HG03439 (cell line): ENCODE measurements around the gene TSPOAP1.
A peak's percentile ranks its signal among the peaks of the same experiment; 100 is the strongest.

ENCODE experiments used
- ATAC-seq: cut with Tn5 transposase; IDR thresholded peaks from one replicate; pipeline ENCODE4 v1.9.1; 2021; ENCODE audit warnings: mild to moderate bottlenecking, moderate library complexity; ENCODE audit not compliant: unreplicated experiment

TSPOAP1 gene

DNA sequence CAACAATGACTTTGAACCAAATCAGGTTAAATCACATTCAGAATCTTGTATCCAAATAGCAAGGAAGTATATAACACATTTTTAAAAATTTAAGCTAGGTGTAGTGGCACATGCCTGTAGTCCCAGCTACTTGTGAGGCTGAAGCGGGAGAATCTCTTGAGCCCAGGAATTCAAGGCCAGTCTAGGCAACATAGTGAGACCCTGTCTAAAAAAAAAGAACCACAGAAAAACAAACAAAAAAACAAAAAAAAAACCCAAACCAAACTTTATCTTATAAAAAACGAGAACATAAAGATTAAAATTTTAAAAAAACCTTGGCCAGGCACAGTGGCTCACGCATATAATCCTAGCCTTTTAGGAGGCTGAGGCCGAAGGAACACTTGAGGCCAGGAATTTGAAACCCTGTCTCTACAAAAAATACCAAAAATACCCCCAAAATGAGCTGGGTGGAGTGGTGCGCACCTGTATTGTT lies 11.8 kb upstream of the TSPOAP1 start:
- no peak for ATAC-seq

DNA sequence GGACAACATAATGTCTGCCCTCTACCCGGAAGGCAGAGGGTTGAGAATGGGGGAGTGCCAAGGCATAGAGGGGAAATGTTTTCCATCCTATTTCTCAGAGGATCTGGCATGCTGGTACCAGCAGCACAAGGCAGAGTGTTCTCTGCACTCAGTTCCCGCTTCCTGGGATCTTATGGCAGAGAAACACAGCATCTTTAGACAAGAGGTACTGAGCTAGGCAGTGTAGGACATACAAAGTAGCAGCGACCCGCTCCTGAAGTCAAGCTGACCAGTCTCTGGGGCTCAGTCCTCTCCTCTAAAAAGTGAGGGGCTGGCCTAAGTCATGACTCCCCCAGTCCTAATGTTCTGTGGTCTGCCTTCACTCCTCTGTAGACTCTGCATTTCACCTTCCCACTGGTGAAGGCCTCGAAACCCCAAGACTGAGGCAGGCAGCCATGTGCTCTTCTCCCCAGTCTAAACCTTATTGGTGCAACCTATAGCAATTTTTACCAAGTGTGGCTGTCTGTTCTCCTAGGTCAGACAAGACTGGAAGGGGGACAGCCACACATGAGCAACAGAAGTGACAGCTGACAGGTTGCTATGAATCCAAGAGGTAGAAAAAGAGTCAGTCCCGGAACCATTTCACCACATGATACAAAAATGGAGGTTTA lies 11.3 kb upstream of the TSPOAP1 start:
- ATAC-seq = no peak

DNA sequence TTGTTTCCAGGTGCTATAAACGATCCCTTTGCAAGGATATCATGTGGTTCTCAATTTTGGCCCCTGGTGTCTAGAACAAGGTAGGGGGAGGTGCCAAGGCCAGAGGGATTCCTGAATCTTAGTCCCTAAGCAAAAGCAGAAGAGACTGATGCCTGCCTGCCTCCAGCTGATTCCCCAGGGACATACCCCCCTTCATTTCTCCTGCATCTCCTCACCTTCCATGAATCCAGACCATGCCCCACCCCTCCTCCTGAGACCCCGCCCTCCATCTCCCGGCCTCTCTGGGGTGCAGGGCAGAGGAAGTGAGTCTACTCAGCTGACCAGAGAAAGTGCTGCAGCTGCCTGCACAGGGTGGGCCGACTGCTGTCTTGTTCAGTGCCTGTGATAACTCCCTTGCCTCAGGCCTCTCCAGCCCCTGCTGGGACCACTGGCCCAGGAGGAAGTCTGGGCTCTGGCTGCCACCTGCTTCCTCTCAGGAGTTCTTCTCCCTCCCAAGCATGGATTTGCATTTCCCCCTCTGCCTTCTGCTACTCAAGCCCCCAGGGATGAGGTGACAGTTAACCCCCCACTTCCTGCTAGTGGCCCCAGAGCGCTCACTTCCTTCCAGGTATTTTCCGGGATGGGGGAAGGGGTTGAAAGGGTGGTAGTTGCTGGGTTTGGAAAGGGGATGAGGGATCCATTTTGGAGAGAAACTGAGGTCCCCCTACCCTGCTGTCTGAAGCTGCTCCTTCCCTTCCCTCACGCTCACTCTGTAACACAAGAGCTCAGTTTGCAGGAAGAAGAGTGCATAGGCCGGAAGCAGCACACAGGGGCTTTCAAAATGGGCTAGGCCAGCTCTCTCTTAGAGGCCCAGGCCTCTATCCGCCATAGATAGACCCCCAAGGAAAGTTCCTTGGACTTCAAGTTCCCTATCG lies 10.5 kb upstream of the TSPOAP1 start:
- ATAC-seq = peak; percentile 17

DNA sequence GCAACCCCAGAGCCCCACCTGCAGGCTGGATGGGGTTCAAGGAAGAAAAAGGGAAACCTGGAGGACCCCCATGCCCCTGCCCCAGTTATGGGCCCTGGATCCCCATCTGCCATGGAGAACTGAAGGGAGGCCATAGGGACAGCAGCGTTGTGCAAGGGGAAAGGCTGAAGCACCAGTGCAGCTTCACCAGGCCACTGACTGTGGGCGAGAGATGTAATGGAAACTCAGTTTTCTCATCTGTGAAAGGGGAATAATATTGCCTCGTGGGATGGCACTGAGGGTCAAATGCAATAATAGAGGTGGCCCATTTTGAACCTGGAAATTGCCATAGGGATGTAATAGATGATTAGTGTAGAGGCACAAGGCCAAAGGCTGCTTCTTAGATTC lies 9.9 kb upstream of the TSPOAP1 start:
- peak; percentile 0 for ATAC-seq

DNA sequence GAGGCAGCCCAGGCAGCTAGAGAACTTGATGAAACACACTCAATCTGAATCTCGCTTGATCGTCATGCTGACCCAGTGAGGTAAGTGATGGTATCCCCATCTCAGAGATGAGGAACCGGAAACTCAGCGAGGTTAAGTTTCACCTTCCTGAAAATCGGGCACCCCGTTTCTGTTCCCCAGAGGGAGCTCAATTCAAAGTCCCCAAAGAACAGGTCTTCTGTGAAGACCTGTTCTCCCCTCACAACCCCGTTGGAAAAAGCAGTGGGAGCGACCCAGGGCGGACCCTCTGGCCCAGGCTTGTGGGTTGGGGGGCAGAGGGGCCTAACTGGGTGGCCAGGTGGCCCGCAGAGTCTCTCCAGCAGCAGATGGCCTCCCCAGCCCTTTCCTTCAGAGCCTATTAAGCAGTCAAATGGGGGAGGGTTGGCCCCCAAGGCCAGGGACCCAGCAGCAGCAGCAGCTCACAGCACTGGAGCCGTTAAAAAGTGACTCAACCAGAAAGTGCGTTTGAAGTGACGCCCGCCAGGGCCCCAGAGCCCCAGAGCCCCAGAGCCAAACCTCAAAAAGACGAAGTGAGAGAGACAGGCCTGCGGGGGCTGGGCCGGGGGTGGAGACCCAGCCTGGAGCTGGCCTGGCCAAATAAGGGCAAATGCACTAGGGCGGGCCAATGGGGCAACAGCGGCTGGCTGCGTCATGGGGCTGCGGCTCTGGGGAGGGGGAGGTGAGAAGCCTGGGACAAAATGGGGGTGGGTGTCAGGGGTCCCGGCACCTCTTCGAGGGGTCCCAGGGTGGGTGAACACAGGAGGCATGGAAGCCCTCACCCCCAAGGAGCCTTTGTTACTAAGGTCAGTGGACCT lies 9.2 kb upstream of the TSPOAP1 start:
- ATAC-seq = peak; percentile 63

DNA sequence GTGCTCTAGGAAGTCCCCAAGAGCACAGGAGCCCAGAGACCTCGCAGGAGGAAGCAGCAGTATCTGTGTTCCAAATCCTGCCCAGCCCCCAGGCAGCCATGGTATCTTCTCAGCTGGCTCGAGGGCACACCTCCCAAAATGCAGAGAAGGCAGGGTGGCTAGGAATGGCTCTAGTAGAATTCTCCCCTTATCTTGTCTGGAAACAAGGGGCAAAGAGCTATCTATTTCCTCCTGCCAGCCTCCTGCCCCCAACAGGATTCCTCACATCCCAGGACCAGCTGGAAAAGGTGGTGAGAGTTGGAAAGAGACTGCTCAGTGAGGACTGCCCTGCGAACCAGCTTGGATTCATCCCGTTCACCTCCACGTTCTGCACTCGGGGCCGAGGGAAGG lies 8.6 kb upstream of the TSPOAP1 start:
- ATAC-seq = no peak

DNA sequence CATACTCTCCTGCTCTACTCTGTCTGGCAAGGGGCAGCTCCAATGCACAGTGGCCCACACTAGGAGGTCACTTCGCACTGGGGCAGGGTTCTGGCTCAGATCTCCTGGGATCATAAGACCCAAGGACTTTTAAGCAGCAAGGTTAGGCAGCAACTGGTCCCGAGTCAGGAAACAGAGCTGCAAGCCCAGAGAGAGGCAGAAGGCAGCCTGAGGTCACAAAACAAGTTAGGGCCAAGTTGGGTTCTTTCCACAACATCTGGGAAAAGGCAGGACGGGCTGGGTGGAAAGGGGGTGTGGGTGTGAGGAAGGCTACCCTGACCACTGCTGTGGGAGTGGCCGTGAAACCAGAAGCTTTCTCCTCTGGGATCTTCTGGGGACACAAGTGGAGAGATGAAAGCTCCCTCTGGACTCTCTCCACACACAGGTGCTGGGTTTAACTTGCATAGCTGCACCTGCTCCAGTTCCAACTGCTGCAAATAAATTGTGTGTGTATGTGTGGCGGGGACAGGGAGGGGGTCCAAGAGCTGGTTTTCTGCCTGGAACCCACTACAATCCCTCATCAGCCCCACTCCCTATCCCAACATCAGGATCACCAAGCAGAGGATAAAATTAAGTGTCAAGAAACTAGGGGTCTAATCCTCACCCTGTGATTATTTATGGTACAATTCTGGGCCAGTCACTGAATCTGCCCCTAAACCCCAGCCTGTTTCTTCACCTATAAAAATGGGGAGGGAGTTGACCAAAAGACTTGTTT lies 8.0 kb upstream of the TSPOAP1 start:
- no peak for ATAC-seq

DNA sequence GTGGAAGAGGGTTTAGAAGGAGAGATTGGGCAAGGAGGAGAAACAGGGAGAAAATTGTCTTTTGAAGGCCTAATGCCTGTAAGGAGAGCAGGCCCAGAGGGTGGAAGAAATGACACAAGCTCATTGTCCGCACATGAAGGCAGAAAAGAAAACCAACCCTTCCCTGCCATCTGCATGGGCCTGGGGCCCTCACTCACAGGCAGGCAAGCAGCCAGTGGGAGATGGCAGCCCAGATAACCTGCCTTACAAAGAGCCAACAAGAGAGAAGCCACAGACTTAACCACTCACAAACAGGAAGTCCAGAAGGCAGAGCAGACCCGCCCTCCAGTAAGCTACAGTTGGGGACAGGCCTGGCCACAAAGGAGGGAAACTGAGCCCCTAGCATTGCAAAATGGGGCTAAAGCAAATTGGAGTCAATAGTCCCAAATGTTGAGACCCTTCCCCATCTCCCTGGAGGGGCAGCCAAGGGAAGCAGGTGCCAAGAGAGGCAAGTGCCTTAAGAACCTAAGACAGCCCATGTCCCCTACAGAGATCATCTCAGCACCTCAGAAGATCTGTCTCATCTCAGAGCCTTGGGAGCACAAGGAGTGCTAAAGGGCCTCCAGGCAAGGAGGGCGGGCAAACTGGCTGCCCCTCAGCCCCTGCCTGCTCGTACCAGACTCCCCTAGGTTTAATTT lies 7.3 kb upstream of the TSPOAP1 start:
- no peak for ATAC-seq

DNA sequence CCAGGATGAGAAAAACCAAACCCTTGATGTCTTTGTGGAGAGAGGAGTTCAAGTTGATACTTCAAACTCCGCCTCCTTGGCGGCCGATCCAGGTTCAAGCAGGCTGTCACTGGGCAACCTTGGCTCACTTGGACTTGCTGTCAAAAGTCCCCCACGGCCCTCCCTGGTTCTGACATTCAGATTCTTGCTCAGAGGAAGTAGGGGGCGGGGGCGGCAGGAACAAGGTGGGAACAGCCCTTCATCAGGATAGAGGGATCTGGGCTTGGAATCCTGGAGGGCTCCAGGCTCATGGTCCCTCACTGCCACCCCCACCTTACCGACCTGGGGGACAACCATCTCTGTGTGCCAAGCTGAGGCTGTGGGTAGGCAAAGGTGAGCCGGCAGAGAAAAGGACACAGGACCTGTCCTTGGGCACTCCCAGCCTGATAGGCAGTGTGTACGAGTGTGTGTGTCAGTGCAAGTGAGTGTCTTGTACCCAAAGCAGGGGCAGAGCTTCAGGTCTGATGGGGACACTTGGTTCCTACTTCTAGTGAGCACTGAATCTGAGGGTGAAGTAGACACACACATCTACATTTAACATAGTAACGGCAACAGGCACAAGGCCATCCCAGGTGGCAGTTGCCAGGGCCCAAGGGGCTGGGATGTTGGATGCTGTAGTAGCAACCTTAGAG lies 6.6 kb upstream of the TSPOAP1 start:
- no peak for ATAC-seq

DNA sequence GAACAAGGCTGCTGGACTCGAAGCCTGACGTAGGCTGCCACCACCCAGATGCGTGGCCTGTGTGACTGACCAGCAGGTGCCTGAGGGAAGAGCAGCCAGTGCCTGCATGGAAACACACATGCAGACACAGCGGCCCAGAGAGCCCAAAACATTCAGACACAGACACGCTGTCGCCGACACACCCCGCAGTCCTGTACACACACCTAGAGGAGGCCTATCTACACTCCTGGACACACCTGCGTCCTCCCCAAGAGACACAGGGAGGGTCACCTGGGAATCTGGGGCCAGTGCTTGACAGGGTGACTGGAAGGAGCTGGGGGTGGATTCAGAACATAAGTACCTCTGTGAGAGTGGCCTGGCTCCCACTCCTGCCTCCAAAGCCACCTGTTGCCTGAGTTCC lies 6.1 kb upstream of the TSPOAP1 start:
- ATAC-seq = no peak

DNA sequence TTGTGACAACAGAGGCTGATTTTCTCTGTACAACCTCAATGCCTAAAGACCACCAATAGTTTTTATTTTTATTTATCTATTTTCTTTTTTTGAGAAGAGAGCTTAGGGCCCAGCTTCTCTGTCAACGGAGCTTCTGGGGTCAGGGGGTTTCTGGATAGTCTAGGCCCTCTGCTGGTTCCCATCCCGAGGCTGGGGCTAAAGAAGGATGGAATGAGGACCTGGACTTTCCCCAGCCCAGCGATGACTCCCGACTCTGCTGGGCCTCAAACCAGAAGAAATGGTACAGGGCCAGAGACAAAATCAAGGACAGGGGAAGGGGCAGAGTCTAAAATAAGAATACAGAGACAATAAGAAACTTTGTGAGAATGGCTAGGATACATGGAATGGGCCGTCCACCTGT lies 5.7 kb upstream of the TSPOAP1 start:
- ATAC-seq = no peak

DNA sequence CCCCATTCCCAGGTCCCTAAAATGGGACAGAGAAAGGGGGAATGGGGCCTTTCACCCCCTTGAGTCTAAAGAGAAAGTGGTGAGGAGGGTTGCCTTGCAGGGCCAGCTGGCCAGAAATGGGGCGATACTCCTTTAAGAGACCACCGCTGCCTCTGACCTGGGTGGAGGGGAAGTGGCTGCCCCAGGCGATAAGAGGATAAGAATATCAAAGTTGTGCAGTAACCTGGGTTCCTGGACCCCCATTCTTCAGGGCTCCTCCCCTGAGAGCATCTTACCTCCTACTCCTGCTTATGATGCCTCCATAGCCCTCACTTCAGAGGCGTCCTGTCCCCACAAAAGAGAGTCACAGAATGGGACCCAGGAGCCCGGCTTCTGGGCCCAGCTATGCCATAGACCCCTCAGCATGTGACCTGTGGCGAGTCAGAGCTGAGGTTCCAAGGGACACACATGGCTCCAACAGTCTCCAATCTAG lies 5.2 kb upstream of the TSPOAP1 start:
- ATAC-seq = no peak

DNA sequence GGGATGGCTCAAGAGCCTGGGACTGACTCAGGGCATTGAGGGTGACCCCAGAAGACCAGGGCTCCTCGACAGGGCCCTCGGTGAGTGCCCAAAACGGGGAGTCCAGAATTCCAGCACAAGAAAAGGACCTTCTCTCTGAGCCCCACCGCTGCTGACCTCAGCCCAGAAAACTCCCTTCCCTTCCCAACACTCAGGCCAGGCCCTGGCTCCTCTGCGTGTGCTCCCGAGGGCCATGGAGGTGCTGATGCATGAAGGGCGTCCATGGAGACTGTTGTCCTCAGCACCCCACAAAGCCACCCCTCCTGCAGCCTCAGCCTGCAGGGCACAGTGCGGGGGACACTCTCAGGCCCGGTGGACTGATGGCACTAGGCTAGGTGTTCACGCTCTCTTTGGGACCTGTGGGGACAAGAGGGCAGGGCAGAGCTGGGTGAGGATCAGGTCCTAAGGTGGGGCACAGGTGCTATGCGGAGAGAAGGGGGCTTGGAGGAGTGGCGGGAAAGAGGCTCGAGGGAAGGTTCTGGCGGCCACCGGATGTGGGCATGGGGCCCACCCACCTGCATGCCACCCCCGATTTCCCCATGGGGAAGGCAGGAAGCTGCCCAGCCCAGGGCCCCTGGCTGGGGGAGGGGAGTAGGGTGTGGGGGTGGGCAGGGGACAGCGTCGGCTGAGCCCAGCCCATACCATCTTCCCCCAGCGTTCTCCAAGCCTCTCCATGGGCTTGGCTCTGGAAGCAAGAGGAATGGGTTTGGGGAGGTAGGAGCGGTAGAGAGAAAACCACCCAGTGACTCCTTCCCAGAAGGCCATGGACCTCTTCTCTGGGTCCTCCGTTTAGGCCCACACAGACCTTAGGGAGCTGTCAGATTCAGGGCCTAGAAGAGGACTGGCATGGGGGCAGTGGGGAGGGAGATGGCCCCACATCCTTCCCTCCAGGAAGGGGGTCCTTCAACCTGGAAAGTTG lies 4.5 kb upstream of the TSPOAP1 start:
- no peak for ATAC-seq

DNA sequence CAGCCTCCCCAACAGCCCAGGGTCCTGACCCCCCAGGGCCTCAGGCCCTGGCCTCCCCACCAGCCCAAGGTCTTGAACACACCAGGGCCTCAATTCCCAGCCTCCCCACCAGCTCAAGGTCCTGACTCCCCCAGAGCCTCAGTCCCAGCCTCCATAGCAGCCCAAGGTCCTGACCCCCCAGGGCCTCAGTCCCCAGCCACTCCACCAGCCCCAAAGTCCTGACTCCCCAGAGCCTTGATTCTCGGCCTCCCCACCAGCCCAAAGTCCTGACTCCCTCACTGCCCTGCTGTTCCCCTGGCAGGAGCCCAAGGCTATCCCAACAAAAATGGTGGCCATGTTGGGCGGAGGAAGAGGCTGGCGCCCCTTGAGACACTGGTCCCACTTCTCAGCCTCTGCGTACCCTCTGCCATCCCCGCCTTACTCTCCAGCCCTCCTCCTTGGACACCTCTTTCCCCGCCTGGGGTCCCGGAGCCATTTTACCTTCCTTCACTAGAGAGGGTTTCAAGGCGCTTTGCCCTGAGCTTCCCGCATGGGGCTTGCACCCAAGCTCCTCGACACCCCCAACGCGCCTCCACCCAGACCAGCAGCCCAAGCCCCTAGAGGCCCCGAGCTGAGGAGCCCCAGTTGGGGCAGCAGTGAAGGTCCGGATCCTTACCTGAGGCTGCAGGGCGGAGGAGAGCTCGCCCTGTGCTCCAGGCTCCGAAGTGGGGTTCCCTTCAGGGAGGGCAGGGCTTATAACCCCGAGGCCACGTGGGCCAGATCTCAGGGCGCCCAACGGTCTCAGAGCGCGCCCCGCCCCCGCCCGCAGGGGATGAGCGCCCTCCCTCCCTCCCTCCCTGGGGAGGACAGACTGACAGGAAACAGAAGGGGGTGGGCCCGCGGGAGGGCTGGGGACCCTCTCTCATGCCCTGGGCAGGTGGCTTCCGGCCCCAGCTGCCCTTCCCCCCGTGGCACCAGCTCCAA lies 3.5 kb upstream of the TSPOAP1 start:
- peak; percentile 14 for ATAC-seq

DNA sequence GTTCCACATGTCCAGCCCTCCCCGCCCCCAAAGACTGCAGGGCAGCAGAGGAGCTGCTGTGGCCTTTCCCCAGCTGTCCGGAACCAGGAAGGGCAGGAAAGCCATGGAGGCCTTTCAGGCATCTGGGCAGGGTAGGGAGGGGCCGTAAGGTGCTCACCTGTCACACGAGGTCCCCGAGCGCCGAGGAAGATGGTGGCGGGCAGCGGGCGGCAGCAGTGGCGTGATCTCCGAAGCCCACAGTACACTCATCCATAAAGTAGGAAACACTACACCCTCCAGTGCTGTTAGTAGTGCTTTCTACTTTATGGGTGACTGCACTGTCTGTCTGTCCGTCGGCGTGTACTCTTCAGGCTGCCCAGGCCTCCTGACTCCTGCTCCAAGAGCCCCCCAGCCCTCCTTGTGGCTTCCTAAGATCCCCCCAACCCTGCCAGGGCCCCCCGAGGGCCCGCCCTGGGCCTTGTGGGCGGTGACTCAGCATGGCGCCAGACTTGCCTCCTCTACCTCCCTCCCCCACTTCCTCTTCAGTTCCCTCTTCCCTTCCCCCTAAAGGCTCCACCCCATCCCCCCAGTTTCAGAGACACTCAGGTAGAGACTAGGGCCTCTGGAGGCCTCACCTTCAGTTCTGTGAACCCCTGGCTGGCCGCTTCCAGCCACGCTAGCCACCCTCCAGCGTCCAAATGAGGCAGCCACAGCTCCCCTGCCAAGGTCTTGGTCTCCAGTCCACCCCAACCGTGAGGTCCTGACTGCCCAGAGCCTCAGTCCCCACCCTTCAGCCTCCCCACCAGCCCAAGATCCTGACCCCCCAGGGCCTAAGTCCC lies 2.6 kb upstream of the TSPOAP1 start:
- no peak for ATAC-seq

DNA sequence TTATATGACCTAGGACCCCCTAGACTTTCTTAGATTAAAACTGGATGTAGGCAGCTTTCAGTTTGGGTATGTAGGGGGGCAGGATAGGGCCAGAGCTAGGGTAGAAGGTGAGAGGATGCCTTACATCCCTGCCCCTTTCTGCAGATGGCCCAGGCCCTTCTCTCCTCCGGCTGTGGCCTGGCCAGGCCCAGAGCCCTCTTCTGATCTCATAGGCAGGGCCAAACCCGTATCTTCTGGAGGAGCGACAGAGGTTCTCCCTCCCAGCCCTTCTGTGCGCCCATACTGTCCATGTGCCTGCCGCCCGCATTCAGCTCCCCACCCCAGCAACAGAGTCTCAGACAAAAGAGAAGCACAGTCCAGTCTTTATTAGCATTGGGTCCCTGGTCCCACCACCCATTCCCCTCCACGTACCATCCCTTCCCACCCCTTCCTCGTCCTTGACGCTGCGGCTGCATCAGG lies 2.0 kb upstream of the TSPOAP1 start:
- no peak for ATAC-seq
